ENCODE data around the gene MAD1L1.

MAD1L1 gene

GRCh38 chr7:2230226-2230625, 2.5 kb downstream of the MAD1L1 start:
- Histone ChIP-seq H3K4me2 (ENCODE audit: low read length) (no peak overlapping the region), H3K36me3 (ENCODE audit: control insufficient read depth in 1 of 2, insufficient read depth in 2 of 2, low read length in 2 of 2) (peaks cover 52 to 55% of the 10 kb centered on the region in 2 experiments), H3K14ac (ENCODE audit: low read length) (no peak overlapping the region), H2BK5ac (ENCODE audit: low read depth, low read length, poor library complexity) (no peak overlapping the region), H3K18ac (ENCODE audit: low read length) (no peak overlapping the region), H2AFZ (ENCODE audit: insufficient read depth, low read length, poor library complexity) (no peak overlapping the region), H2BK120ac (ENCODE audit: insufficient read depth, low read length, poor library complexity) (no peak overlapping the region), H3K4me1 (ENCODE audit: control insufficient read depth in 1 of 2, insufficient read depth in 2 of 2, low read length in 2 of 2) (peaks cover 0 to 6% of the 10 kb centered on the region in 2 experiments), H3K27ac (ENCODE audit: low read depth, low read length) (no peak overlapping the region), H3K23ac (ENCODE audit: low read length) (no peak overlapping the region), H3K27me3 (ENCODE audit: insufficient read depth, low read length) (no peaks in the 10 kb centered on the region), H2BK12ac (ENCODE audit: low read length) (no peak overlapping the region), H4K12ac (ENCODE audit: low read depth, low read length) (no peak overlapping the region), H3K9me3 (ENCODE audit: insufficient read depth, low read depth, low read length) (no peaks in the 10 kb centered on the region), H4K8ac (ENCODE audit: low read depth, low read length) (no peak overlapping the region), H4K91ac (ENCODE audit: low read depth, low read length) (no peak overlapping the region), H3K4ac (ENCODE audit: low read depth, low read length) (no peak overlapping the region), H2AK5ac (ENCODE audit: low read length) (no peak overlapping the region), H3K9ac (ENCODE audit: low read length) (no peak overlapping the region), H3K79me1 (ENCODE audit: low read length) (peaks cover 10% of the 10 kb centered on the region), H3K4me3 (ENCODE audit: low read depth, low read length) (no peak overlapping the region), H3K79me2 (ENCODE audit: control insufficient read depth, insufficient read depth, low read length, poor library complexity) (peaks cover 6% of the 10 kb centered on the region)
- no CpG with 5 or more reads among the region's 8 CpGs for WGBS (ENCODE audit: extremely low coverage, insufficient coverage, insufficient read length)
- no peak for DNase-seq

GRCh38 chr7:2229467-2229866, 3.3 kb downstream of the MAD1L1 start:
- DNase-seq = no peak
- no peak overlapping the region for H2BK5ac ChIP-seq (ENCODE audit: low read depth, low read length, poor library complexity)

DNA sequence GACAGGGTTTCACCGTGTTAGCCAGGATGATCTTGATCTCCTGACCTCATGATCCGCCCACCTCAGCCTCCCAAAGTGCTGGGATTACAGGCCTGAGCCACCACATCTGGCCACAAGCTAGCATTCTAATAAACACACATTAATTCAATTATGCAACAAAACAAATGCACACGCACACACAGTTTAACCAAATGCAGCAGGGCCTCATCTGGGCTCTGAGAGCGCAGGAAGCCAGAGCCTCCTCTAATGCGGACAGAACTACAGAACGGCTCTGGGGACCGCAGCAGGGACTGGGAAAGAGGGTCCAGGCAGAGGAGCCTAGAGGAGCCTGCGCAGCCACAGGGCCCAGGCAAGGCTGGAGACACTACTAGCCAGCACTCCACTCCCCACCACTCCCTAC, 3.8 kb downstream of the MAD1L1 start:
- Histone ChIP-seq H3K9me3 (ENCODE audit: insufficient read depth, low read depth, low read length) (peaks cover 1% of the 10 kb centered on the region), H3K4me1 (ENCODE audit: control insufficient read depth in 1 of 2, insufficient read depth in 2 of 2, low read length in 2 of 2) (peaks cover 0 to 6% of the 10 kb centered on the region in 2 experiments), H3K14ac (ENCODE audit: low read length) (no peak overlapping the region), H3K27ac (ENCODE audit: low read depth, low read length) (no peak overlapping the region), H3K27me3 (ENCODE audit: insufficient read depth, low read length) (no peaks in the 10 kb centered on the region), H3K9ac (ENCODE audit: low read length) (no peak overlapping the region), H4K8ac (ENCODE audit: low read depth, low read length) (no peak overlapping the region), H2BK120ac (ENCODE audit: insufficient read depth, low read length, poor library complexity) (no peak overlapping the region), H3K4ac (ENCODE audit: low read depth, low read length) (peak overlapping the region; percentile 32), H4K91ac (ENCODE audit: low read depth, low read length) (no peak overlapping the region), H2AFZ (ENCODE audit: insufficient read depth, low read length, poor library complexity) (no peak overlapping the region), H2BK12ac (ENCODE audit: low read length) (no peak overlapping the region), H3K79me2 (ENCODE audit: control insufficient read depth, insufficient read depth, low read length, poor library complexity) (peaks cover 6% of the 10 kb centered on the region), H3K36me3 (ENCODE audit: control insufficient read depth in 1 of 2, insufficient read depth in 2 of 2, low read length in 2 of 2) (peaks cover 59% of the 10 kb centered on the region in 2 experiments), H3K18ac (ENCODE audit: low read length) (peak overlapping the region; percentile 49), H4K12ac (ENCODE audit: low read depth, low read length) (no peak overlapping the region), H3K79me1 (ENCODE audit: low read length) (peaks cover 10% of the 10 kb centered on the region), H2AK5ac (ENCODE audit: low read length) (no peak overlapping the region), H3K4me3 (ENCODE audit: low read depth, low read length) (no peak overlapping the region), H3K23ac (ENCODE audit: low read length) (no peak overlapping the region), H3K4me2 (ENCODE audit: low read length) (no peak overlapping the region), H2BK5ac (ENCODE audit: low read depth, low read length, poor library complexity) (no peak overlapping the region)
- no CpG with 5 or more reads among the region's 8 CpGs for WGBS (ENCODE audit: extremely low coverage, insufficient coverage, insufficient read length)
- no peak for DNase-seq

More at GRCh38 chr7:2229467-2229866, 3.3 kb downstream of the MAD1L1 start:
- peaks cover 6% of the 10 kb centered on the region for H3K79me2 ChIP-seq (ENCODE audit: control insufficient read depth, insufficient read depth, low read length, poor library complexity)
- H3K79me1 ChIP-seq (ENCODE audit: low read length) = peaks cover 10% of the 10 kb centered on the region
- peaks cover 55% of the 10 kb centered on the region in 2 experiments for H3K36me3 ChIP-seq (ENCODE audit: control insufficient read depth in 1 of 2, insufficient read depth in 2 of 2, low read length in 2 of 2)
- H4K91ac ChIP-seq (ENCODE audit: low read depth, low read length) = no peak overlapping the region
- no peak overlapping the region for H2AFZ ChIP-seq (ENCODE audit: insufficient read depth, low read length, poor library complexity)
- no peak overlapping the region for H3K9ac ChIP-seq (ENCODE audit: low read length)
- H4K8ac ChIP-seq (ENCODE audit: low read depth, low read length) = no peak overlapping the region
- no CpG with 5 or more reads among the region's 7 CpGs for WGBS (ENCODE audit: extremely low coverage, insufficient coverage, insufficient read length)
- H4K12ac ChIP-seq (ENCODE audit: low read depth, low read length) = no peak overlapping the region
- no peak overlapping the region for H3K14ac ChIP-seq (ENCODE audit: low read length)
- peaks cover 1% of the 10 kb centered on the region for H3K9me3 ChIP-seq (ENCODE audit: insufficient read depth, low read depth, low read length)
- no peak overlapping the region for H3K18ac ChIP-seq (ENCODE audit: low read length)
- H3K27ac ChIP-seq (ENCODE audit: low read depth, low read length) = no peak overlapping the region
- no peaks in the 10 kb centered on the region for H3K27me3 ChIP-seq (ENCODE audit: insufficient read depth, low read length)
- H2AK5ac ChIP-seq (ENCODE audit: low read length) = no peak overlapping the region
- H2BK12ac ChIP-seq (ENCODE audit: low read length) = no peak overlapping the region
- peaks cover 0 to 6% of the 10 kb centered on the region in 2 experiments for H3K4me1 ChIP-seq (ENCODE audit: control insufficient read depth in 1 of 2, insufficient read depth in 2 of 2, low read length in 2 of 2)
- no peak overlapping the region for H3K4me2 ChIP-seq (ENCODE audit: low read length)
- H3K4me3 ChIP-seq (ENCODE audit: low read depth, low read length) = no peak overlapping the region
- H2BK120ac ChIP-seq (ENCODE audit: insufficient read depth, low read length, poor library complexity) = no peak overlapping the region
- no peak overlapping the region for H3K4ac ChIP-seq (ENCODE audit: low read depth, low read length)
- H3K23ac ChIP-seq (ENCODE audit: low read length) = no peak overlapping the region

DNA sequence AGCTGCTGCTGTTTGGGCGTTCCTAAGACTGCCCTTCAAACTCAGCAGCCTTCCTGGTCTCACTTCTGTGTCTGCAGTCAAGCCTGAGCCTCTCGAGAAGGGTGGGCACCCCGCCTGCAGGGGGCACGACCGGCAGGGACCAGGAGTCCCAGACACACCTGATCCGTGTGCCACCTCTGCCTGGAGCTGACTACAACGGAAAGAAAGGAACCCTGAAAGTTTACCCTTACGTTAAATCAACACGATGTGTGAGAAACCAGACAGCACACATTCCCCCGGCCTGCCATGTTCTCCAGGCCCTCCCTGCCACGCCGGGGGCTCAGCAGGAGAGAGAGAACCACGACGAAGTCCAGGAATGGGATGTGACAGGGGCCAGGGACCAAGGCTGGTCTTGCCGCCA, 5.0 kb downstream of the MAD1L1 start:
- Histone ChIP-seq H3K9me3 (ENCODE audit: insufficient read depth, low read depth, low read length) (peaks cover 1% of the 10 kb centered on the region), H3K79me1 (ENCODE audit: low read length) (peaks cover 4% of the 10 kb centered on the region), H4K8ac (ENCODE audit: low read depth, low read length) (no peak overlapping the region), H2BK120ac (ENCODE audit: insufficient read depth, low read length, poor library complexity) (no peak overlapping the region), H3K14ac (ENCODE audit: low read length) (no peak overlapping the region), H3K4me1 (ENCODE audit: control insufficient read depth in 1 of 2, insufficient read depth in 2 of 2, low read length in 2 of 2) (peaks cover 0 to 4% of the 10 kb centered on the region in 2 experiments), H2BK12ac (ENCODE audit: low read length) (no peak overlapping the region), H3K79me2 (ENCODE audit: control insufficient read depth, insufficient read depth, low read length, poor library complexity) (peaks cover 4% of the 10 kb centered on the region), H3K23ac (ENCODE audit: low read length) (no peak overlapping the region), H3K9ac (ENCODE audit: low read length) (no peak overlapping the region), H2BK5ac (ENCODE audit: low read depth, low read length, poor library complexity) (no peak overlapping the region), H3K4me3 (ENCODE audit: low read depth, low read length) (no peak overlapping the region), H3K27me3 (ENCODE audit: insufficient read depth, low read length) (no peaks in the 10 kb centered on the region), H3K4me2 (ENCODE audit: low read length) (no peak overlapping the region), H4K12ac (ENCODE audit: low read depth, low read length) (no peak overlapping the region), H3K36me3 (ENCODE audit: control insufficient read depth in 1 of 2, insufficient read depth in 2 of 2, low read length in 2 of 2) (peaks cover 71 to 72% of the 10 kb centered on the region in 2 experiments), H3K18ac (ENCODE audit: low read length) (no peak overlapping the region), H4K91ac (ENCODE audit: low read depth, low read length) (no peak overlapping the region), H2AFZ (ENCODE audit: insufficient read depth, low read length, poor library complexity) (no peak overlapping the region), H3K27ac (ENCODE audit: low read depth, low read length) (no peak overlapping the region), H3K4ac (ENCODE audit: low read depth, low read length) (no peak overlapping the region), H2AK5ac (ENCODE audit: low read length) (no peak overlapping the region)
- DNase-seq = no peak
- WGBS (ENCODE audit: extremely low coverage, insufficient coverage, insufficient read length) = no CpG with 5 or more reads among the region's 15 CpGs

Measured in trophoblast cell (in vitro differentiated cells and primary cell).